Superior temporal gyrus (tissue), 1 donor: Measurements from ENCODE around the gene PRKAR1A.
"Not testable (repeated sequence)": the region's sequence is repeated elsewhere in the genome, so short reads cannot be mapped to it uniquely, and the experiment has no call there.

Experiments
- DNase-seq: peaks from one replicate; pipeline ENCODE4 v3.0.0-alpha.2; 2016; ENCODE audit errors: extremely low spot score

Gene PRKAR1A

DNA sequence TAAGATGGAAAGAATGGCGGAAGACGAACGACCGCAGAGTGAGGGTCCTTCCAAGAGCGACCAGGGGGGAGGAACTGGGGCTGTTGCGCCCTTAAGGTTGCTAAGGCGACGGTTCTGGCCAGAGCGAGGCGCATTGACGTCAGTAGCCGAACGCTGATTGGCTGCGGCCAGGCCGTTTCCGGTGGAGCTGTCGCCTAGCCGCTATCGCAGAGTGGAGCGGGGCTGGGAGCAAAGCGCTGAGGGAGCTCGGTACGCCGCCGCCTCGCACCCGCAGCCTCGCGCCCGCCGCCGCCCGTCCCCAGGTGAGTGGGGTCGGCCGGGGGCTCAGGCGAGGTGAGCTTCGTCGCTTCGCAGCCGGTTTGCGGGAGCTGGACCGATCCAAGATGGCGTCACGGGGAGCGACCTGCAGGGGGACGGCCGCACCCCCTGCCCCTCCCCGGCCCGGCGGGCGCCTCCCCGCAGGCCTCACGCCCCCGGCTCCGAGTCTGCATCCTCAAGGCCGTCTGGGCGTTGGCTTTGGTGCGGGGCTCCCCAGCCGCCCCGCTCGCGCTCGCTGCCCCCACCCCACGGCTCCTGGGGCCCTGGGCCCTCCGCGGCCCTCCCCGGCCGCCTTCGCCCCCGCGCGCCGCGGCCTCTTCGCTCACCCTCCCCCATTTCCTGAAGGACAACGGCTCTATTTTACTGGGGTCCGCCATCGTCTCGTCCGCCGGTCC, at the start of gene PRKAR1A:
Gene PRKAR1A (plus strand): TSS at position 184 of the 713 bp plus-strand sequence. CDS start 2,970 bp downstream, outside the sequence.
- peak; percentile 99 for DNase-seq

DNA sequence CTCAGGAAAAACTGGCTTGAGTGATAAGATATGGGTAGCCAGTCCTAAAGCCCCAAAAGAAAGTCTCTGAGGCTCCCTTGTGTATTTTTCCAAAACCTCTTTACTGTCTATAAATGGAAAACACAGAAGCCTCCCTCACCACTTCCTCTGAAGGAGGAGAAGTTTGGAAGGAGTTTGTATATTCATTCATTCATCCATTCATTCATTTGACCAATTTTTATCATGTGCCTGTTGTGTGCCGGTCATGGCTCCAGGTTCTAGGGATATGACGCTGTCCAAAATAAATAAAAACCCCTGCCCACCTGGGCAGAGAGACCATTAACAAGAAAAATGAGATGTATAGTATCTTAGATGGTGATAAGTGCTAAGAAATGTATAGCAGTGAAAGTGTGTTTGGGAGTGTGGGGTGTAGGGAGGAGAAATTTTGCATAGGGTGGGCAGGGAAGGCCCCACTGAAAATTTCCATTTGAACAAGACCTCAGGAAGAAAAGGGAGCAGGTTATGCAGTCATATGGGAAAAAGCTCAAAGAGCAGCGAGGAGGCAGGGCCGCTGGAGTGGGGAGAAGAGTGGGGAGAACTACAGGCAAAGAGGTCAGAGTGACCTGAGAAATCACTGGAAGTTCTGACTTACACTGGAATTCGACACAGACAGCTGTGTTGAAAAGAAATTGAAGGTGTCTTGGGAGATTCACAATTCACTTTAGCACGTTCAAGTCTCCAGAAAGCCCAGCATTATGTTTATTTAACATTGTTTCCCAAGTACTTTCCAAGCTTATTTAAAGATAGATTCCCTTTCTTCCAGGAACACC, 48.8 kb upstream of the PRKAR1A start:
- DNase-seq: no peak

DNA sequence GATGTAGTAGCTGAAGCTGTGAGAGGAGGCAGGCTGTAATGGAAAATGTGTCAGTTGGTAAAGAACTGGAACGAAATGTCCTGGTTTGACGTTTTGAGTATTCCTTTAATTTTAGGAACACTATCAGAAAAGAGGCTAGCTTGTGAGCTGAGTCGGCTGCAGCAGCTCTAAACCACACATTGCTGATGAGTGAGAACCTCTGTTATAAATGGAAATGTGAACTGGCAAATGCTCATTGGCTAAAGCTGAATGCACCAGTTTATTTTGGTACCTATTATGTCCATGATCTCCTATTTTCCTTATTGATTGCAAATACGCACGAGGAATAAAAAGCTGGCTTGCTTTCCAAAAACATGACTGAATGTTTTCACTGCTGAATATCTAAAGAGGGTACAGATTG, 43.9 kb upstream of the PRKAR1A start:
- DNase-seq: peak; percentile 55

DNA sequence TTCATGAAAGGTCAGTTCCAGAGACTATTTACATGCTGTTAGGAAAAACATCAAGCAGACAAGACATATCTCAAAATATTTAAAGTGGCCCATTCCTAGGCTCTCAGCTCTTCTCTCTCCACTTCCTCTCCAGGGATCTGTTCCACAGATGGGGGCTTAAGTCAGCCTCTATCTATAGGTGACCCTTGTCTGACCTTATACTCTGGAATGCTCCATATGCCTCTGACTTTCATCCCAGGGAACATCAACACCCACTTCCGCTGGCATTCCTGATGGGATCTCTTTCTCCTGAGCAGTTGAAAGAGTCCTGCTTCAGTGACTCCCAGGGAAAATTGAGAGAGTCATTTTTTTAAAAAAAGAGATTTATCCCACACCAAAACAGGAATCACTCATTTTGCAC, 43.4 kb upstream of the PRKAR1A start:
- DNase-seq: no peak

DNA sequence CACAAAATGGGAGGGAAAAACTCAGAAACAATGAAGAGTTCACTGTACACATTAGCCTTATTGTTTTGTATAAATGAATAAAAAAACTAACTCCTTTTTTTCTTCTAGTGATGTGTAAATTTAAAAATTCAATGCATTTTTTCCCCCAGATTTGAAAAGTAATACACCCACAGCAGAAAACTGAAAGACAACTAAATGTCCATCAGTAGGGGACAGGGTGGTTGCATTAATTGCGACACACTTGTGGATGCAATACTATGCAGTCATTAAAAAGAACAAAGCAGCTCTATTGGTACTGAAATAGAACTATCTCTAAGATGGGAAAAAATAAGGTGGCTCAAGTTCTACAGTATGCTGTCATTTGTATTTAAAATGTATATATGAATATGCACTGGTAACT, 41.3 kb upstream of the PRKAR1A start:
- DNase-seq: no peak

DNA sequence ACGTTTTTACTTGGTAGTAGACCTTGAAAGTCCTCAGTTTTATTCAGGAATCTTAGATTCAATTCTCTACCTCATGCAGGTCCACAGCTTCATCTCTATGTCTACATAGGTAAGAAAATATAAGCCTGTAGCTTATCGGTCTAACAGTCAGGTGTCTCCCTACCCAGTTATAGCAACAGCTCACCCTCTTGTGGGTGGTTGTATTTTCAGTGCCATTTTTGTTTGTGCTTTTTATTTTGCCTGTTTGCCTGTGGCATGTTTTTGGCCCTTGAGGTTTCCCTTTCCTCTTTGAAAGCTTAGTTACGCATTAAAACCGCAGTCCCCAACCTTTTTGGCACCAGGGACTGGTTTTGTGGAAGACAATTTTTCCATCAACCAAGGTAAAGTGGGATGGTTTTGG, 31.3 kb upstream of the PRKAR1A start:
- DNase-seq: no peak

DNA sequence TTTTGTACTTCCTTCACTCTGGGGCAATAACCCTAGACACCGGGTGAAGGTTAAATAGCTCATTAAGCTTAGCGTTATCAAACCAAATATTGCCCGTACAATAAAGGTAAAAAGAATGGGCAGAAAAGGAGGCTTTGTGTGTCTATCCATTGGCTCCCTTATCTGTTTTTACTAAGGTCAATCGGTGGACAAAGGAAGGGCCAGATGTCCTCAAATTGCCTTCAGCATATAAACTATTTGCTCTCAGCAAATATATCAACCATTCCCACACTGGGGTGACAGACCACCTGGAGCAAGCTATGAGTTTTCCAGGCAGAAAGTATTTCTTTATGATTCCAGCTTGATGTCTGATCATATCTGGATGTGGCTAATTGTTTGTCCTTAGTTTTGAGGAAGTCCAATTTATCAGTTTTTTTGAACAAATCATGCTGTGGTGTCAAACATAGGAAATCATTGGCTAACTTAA, 29.6 kb upstream of the PRKAR1A start:
- no peak for DNase-seq

DNA sequence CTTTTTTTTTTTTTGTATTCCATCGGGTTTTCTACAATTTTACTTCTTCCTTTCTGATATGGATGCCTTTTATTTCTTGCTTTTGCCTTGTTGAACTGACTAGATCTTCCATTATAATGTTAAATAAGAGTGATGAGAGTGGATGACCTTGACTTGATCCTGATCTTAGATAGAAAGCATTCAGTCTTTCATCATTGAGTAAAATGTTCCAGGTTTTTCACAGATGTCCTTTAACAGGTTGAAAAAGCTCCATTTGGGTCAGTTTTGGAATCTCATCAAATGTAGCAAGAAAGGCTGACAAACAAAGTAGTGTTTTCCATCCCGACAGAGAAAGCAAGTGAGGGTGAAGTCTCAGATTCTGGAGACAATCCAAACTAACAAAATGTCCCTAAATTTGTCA, 27.8 kb upstream of the PRKAR1A start:
- DNase-seq: no peak

DNA sequence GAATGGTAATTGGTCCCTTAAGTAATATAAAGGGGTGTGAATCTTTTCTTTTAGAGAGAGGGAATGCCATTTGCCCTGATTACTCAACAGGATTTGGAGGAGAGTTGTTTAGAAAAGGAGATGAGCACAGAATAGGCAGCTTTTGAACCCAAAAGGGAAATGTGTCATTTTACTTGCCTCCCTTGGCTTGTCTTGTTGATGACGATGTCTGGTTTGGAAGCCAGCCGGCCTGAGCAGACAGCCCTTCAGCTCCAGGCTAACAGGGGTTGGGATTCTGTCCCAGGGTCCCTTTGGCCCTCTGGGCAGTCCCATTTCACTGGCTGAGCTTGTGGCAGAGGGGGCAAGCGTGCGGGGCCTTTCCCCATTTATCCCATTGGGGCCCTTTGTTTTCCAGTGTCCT, 22.3 kb upstream of the PRKAR1A start:
- DNase-seq: no peak

DNA sequence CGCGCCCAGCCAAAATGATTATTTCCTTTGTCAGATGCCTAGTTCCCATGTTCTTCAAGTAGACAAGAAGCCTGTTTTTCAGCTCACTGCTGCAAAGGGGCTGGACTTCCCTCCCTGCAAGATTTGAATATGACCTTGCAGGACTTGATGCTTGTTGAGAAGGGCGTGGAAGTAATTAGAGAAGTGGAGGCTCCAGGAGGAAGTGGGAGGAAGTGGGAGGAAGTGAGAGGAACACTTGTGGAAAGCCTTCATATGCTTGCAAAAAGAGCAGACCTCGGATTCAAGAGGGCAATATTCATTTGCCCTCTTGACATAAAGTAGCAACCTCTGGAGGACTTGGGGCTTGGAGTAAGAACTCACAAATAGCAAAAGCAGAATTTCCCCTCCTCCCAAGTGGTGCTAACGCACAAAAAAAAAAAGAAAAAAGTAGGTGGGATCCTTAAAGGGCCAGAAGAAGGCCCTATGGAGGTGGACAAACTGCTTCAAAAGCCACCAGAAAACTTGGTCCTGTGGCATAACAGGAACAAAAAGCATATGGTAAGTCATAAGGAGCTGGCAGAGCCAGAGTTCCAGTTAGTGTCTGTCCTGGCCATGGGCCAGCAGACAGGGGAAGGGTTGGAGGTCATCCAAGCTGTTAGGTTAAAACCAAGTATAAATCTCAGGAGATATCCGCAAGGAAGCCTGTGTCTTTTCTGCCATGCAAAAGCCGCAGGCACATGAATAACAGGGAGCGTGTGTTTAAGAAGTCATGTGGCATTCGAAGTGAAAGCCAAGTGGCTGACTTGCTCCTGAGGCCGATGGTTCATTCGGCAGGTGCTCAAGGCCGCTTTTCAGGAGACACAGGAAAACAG, 20.6 kb upstream of the PRKAR1A start:
- DNase-seq: no peak

DNA sequence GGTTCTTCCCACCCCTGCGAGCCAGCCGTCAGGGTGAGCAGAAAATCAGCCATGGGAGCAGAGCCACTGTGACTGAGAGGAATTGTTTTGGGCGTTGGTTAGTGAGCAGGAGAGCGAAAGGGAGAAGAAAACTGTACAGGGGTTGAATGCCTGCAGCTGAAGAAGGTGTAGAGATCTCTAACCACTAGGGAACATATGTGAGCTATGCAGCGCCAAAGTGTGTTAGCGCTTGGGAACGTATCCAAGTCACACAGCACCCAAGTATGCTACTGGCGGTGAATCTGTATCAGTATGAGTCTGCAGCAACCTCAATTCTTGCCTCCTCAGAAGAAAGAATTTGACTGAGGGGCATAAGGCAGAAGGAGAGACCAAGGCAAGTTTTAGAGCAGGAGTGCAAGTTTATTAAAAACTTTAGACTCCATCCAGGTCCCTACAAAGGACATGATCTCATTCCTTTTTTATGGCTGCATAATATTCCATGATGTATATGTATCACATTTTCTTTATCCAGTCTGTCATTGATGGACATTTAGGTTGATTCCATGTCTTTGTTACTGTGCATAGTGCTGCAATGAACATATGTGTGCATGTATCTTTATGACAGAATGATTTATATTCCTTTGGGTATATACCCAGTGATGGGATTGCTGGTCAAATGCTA, 19.7 kb upstream of the PRKAR1A start:
- not testable (repeated sequence) for DNase-seq

DNA sequence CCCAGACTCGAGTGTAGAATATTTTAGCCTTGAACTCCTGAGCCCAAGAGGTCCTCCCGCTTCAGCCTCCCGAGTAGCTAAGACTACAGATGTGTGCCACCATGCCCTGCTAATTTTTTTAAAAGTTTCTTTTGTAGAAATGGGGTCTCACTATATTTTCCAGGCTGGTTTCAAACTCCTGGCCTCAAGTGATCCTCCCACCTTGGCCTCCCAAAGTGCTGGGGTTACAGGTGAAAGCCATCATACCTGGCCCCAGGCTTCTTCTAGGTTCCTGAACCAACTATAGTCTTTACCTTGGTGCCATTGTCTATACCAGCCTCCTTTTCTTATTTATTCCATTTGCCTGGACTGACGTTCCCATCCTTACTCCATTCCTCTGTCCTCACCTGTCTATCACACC, 17.1 kb upstream of the PRKAR1A start:
- no peak for DNase-seq

DNA sequence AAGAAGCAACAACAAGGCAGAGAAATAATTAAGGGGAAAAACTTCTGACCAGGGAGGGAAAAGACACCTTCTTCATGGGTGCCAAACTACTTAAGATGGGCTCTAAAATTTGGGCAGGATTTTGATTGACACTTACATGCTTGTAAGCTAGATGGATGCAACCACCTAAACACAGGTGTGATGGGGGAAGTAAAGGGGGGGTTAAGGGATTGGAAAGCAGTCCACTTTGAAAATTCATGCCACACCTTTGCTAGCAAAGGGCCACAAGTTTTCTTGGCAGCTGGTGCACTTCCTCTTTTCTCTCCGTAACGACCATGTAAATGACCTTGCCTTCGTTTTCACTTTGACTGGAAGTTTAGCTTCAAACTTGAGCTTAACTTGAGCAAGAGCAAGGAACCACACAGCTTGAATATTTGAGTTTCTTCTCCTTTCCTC, 14.3 kb upstream of the PRKAR1A start:
- DNase-seq: no peak

DNA sequence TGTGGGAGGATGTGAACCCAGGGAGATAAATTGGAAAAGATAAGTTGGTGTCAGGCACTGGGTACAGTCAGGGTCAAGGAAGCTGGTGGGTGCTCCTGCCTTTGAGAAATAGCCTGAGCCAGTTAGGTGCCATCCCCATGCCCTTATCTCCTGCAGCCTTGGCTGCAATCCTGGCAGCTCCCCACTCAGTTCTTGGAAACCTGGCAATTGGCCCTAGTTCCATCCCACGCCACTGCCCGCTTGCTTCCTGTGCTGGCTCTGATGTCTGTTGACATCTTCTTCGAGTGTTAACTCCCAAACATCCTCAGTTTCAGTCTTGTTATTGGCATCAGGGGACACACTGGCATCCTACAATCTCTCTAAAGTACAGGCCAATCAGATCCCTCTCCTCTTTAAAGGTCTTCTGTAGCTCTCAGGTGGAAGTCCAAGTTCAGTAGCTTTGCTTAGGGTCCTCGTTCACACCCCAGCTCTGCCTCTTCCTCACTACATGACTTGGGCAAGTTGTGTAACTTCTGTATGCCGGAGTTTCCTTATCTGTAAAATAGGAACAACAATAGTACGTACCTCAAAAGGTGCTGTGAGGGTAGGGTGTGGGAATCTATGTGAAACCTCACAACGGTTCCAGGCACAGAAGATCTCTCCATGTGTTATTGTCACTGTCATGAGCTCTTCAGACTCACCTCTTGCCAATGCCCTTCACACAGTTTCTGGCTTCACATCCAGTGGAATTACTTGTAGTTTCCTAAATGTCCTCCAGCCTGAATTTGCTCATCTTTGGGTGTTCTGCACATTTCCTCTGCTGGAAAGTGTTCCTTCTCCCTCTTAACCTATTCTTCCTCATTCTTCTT, 13.5 kb upstream of the PRKAR1A start:
- no peak for DNase-seq

DNA sequence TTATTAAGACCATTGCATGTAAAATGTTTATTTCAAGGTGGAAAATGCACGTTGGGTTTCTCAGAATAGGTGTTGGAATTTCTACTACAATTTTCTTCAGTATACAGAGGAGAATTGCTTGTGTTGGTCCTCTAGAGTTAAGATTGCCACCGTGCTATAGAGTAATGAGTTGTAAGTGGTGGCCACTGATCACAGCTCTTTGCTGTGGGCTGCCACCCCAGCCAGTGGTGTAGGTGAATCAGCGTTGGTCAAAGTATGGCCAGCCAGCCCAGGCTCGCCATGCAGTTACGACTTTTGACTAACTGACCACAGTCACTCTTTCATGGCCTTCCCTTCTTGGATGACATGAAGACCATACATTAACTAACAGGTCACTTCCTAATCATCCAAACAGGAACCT, 12.6 kb upstream of the PRKAR1A start:
- DNase-seq: no peak

DNA sequence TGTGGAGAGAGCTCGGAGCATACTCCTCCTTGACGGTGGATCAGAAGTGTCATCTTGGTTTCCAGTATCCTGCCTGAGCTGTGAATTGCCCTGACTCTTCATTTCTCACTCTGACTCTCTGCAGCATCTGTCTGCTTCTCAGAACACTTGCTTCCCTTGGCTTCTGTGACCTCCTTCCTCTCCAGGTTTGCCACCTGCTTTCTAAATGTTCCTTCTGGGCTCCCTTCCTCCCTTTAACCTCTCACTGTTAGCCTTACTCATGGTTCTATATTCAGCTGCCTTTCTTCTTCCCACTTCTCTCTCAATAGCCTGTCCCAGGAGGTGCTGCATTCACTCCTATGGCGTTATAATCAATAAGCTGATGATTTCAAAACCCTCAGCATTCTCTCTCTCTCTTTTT, 11.2 kb upstream of the PRKAR1A start:
- DNase-seq: no peak

DNA sequence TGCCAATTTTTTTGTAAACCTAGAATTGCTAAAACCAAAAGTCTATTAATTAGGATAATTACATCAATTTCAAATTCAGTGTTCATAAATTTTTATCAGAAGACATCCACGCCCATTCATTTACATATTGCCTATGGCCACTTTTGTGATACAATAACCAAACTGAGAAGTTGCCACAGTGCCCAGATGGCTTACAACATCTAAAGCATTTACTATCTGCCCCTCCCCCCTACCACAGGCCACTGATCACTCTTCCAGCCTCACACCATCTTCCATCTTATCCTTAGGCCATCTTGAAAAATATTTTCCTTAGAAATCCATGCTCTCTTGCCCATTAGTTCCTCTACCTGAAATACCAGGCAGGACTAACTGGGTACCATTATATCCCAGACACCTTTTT, 6.3 kb upstream of the PRKAR1A start:
- no peak for DNase-seq

DNA sequence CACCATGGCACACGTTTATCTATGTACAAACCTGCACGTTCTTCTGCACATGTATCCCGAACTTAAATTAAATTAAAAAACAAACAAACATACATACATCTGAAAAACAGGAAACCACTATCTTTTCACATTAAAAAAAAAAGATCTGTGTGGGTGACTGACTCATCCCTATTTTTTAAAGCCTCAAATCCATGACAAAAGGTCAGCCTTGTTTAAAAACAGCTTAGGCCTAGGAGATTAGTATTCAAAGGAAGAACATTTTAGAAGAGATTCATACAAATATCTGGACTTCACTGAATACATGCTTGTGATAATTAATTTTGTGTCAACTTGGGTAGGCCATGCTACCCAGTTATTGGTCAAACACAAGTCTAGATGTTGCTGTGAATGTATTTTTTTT, 4.7 kb upstream of the PRKAR1A start:
- no peak for DNase-seq

DNA sequence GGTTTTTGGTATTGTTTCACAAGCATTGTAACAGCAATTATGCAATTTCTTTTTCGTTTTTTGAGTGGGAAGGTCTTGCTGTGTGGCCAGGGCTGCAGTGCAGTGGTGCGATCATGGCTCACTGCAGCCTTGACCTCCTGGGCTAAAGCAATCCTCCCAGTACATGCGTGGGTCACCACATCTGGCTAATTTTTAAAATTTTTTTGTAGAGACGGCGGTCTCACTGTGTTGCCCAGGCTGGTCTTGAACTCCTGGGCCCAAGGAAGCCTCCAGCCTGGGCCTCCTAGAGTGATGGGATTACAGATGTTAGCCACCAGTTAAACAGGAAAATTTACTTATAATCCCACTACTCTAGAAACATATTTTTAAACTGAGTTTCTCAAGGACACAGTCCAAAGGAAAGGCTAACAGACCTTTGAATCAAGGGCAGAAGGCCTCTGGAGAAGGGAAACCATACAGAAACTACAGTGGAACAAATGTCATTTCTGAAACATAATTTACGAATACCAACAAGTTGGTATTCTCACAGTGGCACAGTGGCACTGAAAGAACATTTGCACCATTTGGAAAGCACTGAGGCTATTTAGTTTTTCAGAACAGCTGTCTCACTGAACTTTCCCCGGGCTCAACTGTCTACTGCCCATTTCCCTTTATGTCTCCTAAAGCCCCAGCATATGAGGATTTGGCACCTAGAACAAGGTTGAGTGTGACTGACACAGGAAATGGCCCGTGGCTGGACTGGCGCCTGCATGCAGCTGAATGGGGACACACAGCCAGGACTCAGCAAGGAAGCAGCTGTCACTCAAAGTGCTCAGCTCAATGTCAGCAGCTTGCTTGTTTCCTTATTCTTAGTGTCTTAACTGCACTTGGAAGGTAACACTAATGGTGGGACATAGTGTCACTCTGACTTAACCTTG, 2.8 kb upstream of the PRKAR1A start:
- DNase-seq: no peak

DNA sequence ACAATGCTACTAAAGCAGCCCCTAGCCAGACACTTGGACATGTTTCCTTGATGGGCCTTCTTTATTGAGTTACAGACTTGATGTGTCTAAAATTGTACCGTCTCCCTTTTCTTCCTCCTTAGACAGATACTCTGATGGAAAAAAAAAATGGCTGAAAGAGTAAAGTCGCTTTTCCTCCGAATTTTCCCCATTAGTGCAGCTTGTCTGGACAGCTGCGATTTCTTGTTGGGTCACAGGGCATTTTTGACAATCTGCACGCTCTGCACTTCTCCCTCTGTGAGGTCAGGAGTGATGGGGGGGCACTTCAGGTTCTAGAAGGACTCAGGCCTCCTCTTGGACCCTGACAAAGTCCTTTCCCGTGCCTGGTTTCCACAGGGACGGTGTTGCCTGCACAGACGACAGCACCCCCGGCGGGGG, 968 bp upstream of the PRKAR1A start:
- DNase-seq: peak; percentile 60
